Measurements from ENCODE around the gene DEDD. TPM values are rescaled to one million over a fixed set of nuclear protein-coding genes. Genes with fewer than 3 reads are reported as not detected.
"Not testable (repeated sequence)": the region's sequence is repeated elsewhere in the genome, so short reads cannot be mapped to it uniquely, and the experiment has no call there.

The DEDD gene
- total RNA-seq, 1 experiment from 2014 or later, result 32.8 TPM

GRCh38 chr1:161117759-161118581 lies 14.5 kb downstream of the DEDD start, which contains the start of the genes NIT1 and PFDN2 (continued):
- TF ChIP-seq, protein P1, sequence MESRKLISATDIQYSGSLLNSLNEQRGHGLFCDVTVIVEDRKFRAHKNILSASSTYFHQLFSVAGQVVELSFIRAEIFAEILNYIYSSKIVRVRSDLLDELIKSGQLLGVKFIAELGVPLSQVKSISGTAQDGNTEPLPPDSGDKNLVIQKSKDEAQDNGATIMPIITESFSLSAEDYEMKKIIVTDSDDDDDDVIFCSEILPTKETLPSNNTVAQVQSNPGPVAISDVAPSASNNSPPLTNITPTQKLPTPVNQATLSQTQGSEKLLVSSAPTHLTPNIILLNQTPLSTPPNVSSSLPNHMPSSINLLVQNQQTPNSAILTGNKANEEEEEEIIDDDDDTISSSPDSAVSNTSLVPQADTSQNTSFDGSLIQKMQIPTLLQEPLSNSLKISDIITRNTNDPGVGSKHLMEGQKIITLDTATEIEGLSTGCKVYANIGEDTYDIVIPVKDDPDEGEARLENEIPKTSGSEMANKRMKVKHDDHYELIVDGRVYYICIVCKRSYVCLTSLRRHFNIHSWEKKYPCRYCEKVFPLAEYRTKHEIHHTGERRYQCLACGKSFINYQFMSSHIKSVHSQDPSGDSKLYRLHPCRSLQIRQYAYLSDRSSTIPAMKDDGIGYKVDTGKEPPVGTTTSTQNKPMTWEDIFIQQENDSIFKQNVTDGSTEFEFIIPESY (IDR thresholded peaks at IDR 0.05; ENCODE audit: extremely low read depth, insufficient replicate concordance, low read length), result no peak
- TF ChIP-seq POLR2AphosphoS5 (IDR thresholded peaks at IDR 0.05; ENCODE audit: low read depth, low read length) (peak; percentile 73), SIN3A (IDR thresholded peaks at IDR 0.05; ENCODE audit: low read depth) (no peak)

DNA sequence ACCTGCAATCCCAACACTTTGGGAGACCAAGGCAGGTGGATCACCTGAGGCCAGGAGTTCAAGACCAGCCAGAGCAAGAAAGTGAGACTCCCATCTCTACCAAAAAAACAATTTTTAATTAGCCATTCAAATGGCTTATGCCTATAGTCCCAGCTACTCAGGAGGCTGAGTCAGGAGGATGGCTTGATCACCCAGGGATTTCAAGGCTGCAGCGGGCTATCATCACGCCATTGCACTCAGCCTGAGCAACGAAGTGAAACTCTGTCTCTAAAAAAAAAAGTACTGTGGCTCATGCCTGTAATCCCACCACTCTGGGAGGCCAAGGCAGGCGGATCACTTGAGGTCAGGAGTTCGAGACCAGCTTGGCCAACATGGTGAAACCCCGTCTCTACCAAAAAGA lies 16.5 kb downstream of the DEDD start:
- peaks cover 91% of the 10 kb centered on the region for H3K79me2 ChIP-seq (ENCODE audit: insufficient read depth, low read length)
- peak overlapping the region; percentile 84 for H3K4me2 ChIP-seq (ENCODE audit: low read length)
- H3K27ac ChIP-seq (ENCODE audit: low read depth, low read length), result peak overlapping the region; percentile 91
- H3K36me3 ChIP-seq (ENCODE audit: control insufficient read depth in 1 of 2, insufficient read depth in 2 of 2, low read length in 2 of 2), result peaks cover 2 to 26% of the 10 kb centered on the region in 2 experiments; a peak in 3 of 4 replicates
- BruUV-seq (replicated peaks); DNase-seq (ENCODE audit: low read depth, low spot score); H3K27me3 ChIP-seq (ENCODE audit: insufficient read depth, low read length); H2AFZ ChIP-seq (ENCODE audit: low read depth, low read length, poor library complexity, severe bottlenecking); H3K9me3 ChIP-seq (ENCODE audit: control insufficient read depth in 1 of 2, insufficient read depth in 1 of 2, low read depth in 1 of 2, low read length in 2 of 2); ATAC-seq; H4K20me1 ChIP-seq (ENCODE audit: insufficient read depth); RAD21 ChIA-PET (ENCODE audit: low non-redundant PET in 1 of 2, low total read pairs in 2 of 2, uncharacterized antibody in 2 of 2, unreplicated experiment in 2 of 2); CTCF ChIA-PET; H3K9me2 ChIP-seq (ENCODE audit: insufficient read depth): not testable (repeated sequence)
- H3K4me1 ChIP-seq (ENCODE audit: control insufficient read depth in 1 of 2, insufficient read depth in 2 of 2, low read length in 2 of 2), result peaks cover 34 to 61% of the 10 kb centered on the region in 2 experiments
- POLR2A ChIA-PET, result interaction anchor here (0.7 to 2.7 kb wide), 8 partner anchors 9 to 95 kb away, joined by 3 to 16 read pairs (median 4); partner anchors contain the start of genes DEDD, F11R, NDUFS2 and PPOX
- peak overlapping the region; percentile 97 for H3K9ac ChIP-seq (ENCODE audit: low read length)
- intact Hi-C loops (cut with micrococcal nuclease), result loop anchor here (1.0 to 5.0 kb wide), 4 partner anchors 33 to 266 kb away; partner anchors contain the start of gene USF1
- H3K4me3 ChIP-seq (replicated peaks in 1 of 2; ENCODE audit: low read depth in 1 of 2, low read length in 2 of 2), result peak overlapping the region; percentile 68 to 98

All from HCT116 (cell line).